T-cell (primary cell): ENCODE measurements around the gene C11orf86. TPM values are rescaled to one million over a fixed set of nuclear protein-coding genes. Genes with fewer than 3 reads are reported as not detected.
"Not testable (repeated sequence)": the region's sequence is repeated elsewhere in the genome, so short reads cannot be mapped to it uniquely, and the experiment has no call there.

Experiments used
- ATAC-seq, 4 experiments: fragments of 200-7000 bp in 3 of 4; fragments of 150-1000 bp in 1 of 4; cut with Tn5 transposase; replicated peaks in 1 of 4; 1 replicate in 3 of 4; 2 replicates in 1 of 4; pipeline ENCODE4 v1.10.0; 2021; ENCODE audit warnings: moderate library complexity in 3 of 4, mild to moderate bottlenecking in 2 of 4, moderate number of reproducible peaks in 1 of 4
- CTCF ChIA-PET, 2 donors: fragments of 300-600 bp; sonication (Branson Sonifier 250); formaldehyde crosslinking; loops; one replicate each; lab custom pipeline; 2022; ENCODE audit warnings: antibody characterized with exemption in 2 of 2; lab: Charles Lee
- POLR2A ChIA-PET, 2 donors: fragments of 300-600 bp; sonication (Branson Sonifier 250); formaldehyde crosslinking; loops; one replicate each; lab custom pipeline; 2022; ENCODE audit warnings: antibody characterized with exemption in 2 of 2; lab: Charles Lee
- DNase-seq, 35 experiments: peaks; one replicate each; pipeline versions ENCODE4 v3.0.0 to v3.0.0-alpha.2; 2013 to 2023
- H3K27ac ChIP-seq: one replicate; pipeline ENCODE4 v1.5.1; 2013; ENCODE audit warnings: low read length
- H3K27me3 ChIP-seq, 2 experiments: replicated peaks in 1 of 2; 1 replicate in 1 of 2; 2 replicates in 1 of 2; pipeline versions ENCODE4 v1.6.1 to v1.7.0; 2013; ENCODE audit warnings: low read length in 1 of 2, mixed read lengths in 1 of 2; ENCODE audit not compliant: control insufficient read depth in 2 of 2, insufficient read depth in 2 of 2; ENCODE audit errors: extremely low read depth in 1 of 2
- H3K36me3 ChIP-seq, 2 donors: 1 replicate in 1 of 2; 2 replicates in 1 of 2; pipeline versions ENCODE4 v1.6.1 to v1.7.0; 2013; ENCODE audit warnings: low read length in 1 of 2; ENCODE audit not compliant: control insufficient read depth in 2 of 2, insufficient read depth in 1 of 2; ENCODE audit errors: extremely low read depth in 1 of 2
- H3K4me1 ChIP-seq, 2 experiments: 1 replicate in 1 of 2; 2 replicates in 1 of 2; pipeline versions ENCODE4 v1.6.1 to v1.7.0; 2013; ENCODE audit warnings: low read length in 2 of 2, mixed read lengths in 1 of 2; ENCODE audit not compliant: insufficient read depth in 2 of 2, control insufficient read depth in 1 of 2; ENCODE audit errors: extremely low read depth in 1 of 2
- H3K4me3 ChIP-seq, 2 donors: 1 replicate in 1 of 2; 2 replicates in 1 of 2; pipeline versions ENCODE4 v1.5.1 to v1.7.0; 2013; ENCODE audit warnings: mild to moderate bottlenecking in 2 of 2, low read length in 1 of 2, moderate library complexity in 1 of 2; ENCODE audit not compliant: control insufficient read depth in 1 of 2; ENCODE audit errors: extremely low read depth in 1 of 2
- H3K9me3 ChIP-seq: 2 replicates; pipeline ENCODE4 v1.7.0; 2013
- H3K27ac Mint-ChIP-seq, 2 donors: one replicate each; pipeline ENCODE4 v1.8.0; 2020 to 2021; ENCODE audit warnings: mild to moderate bottlenecking in 2 of 2, mixed read lengths in 2 of 2
- H3K27me3 Mint-ChIP-seq, 2 donors: one replicate each; pipeline ENCODE4 v1.8.0; 2021 to 2022; ENCODE audit warnings: mixed read lengths in 2 of 2
- H3K36me3 Mint-ChIP-seq: one replicate; pipeline ENCODE4 v1.8.0; 2021; ENCODE audit warnings: mixed read lengths
- H3K4me1 Mint-ChIP-seq, 3 donors: one replicate each; pipeline ENCODE4 v1.8.0; 2020 to 2022; ENCODE audit warnings: mixed read lengths in 3 of 3, mild to moderate bottlenecking in 1 of 3
- H3K4me3 Mint-ChIP-seq, 3 donors: one replicate each; pipeline ENCODE4 v1.8.0; 2020 to 2022; ENCODE audit warnings: mild to moderate bottlenecking in 3 of 3, mixed read lengths in 3 of 3, moderate library complexity in 3 of 3
- H3K9me3 Mint-ChIP-seq, 3 donors: one replicate each; pipeline ENCODE4 v1.8.0; 2020 to 2022; ENCODE audit warnings: mixed read lengths in 3 of 3
- WGBS: methylation state at CpG from one replicate; pipeline ENCODE4 v1.1.5; 2013; ENCODE audit warnings: missing lambda C conversion rate; ENCODE audit not compliant: insufficient coverage; 5-methylcytosine and 5-hydroxymethylcytosine counted together
- total RNA-seq, 35 experiments: library from RNA in 6 of 35; stranded (reverse) in 6 of 35; fragments of 120-200 nt in 1 of 35; gene quantifications; one replicate each; pipeline versions ENCODE4 v1.2.1 to v1.2.4 and lab custom pipeline; 2013 to 2026

Gene C11orf86
- total RNA-seq, 5 donors from 2014 or later (not counting 1 experiment from before 2014, with no cell fraction given): not detected

- H3K27me3 Mint-ChIP-seq: peaks cover 0 to 3% of the 10 kb centered on the region in 2 donors
- H3K27me3 ChIP-seq: peaks cover 0 to 2% of the 10 kb centered on the region in 2 experiments
- no peaks in the 10 kb centered on the region for H3K9me3 ChIP-seq
- ATAC-seq: no peak
- H3K36me3 Mint-ChIP-seq: no peaks in the 10 kb centered on the region
- WGBS: 100% methylated on average over 1 of the region's 7 CpGs
- no peak overlapping the region for H3K4me3 ChIP-seq
- ChIA-PET CTCF (no interaction called here), POLR2A (no interaction called here)
- H3K4me1 Mint-ChIP-seq: peaks cover 17 to 31% (median 23%) of the 10 kb centered on the region in 3 donors
- DNase-seq: peak in 6 of 35 experiments; percentile 1 to 22 (median 8)
- H3K27ac Mint-ChIP-seq: peak overlapping the region; percentile 59 to 72
- H3K36me3 ChIP-seq: no peaks in the 10 kb centered on the region
- H3K4me3 Mint-ChIP-seq: peak overlapping the region; percentile 78 to 83 (median 81)
- H3K9me3 Mint-ChIP-seq: no peaks in the 10 kb centered on the region
- no peak overlapping the region for H3K27ac ChIP-seq
- peaks cover 2 to 22% of the 10 kb centered on the region in 2 experiments for H3K4me1 ChIP-seq
Measured at GRCh38 chr11:66956689-66957290, 18.3 kb upstream of the C11orf86 start.

GRCh38 chr11:66957971-66958231, 17.2 kb upstream of the C11orf86 start:
- ChIA-PET CTCF (no interaction called here), POLR2A (no interaction called here)
- ATAC-seq (peak; percentile 43 to 61 (median 60)), DNase-seq (peak in 1 of 35 experiments; percentile 13)
- no peaks in the 10 kb centered on the region for H3K36me3 Mint-ChIP-seq
- WGBS: under 1% methylated on average over 40 of the region's 40 CpGs
- Histone ChIP-seq H3K4me1 (peaks cover 2 to 22% of the 10 kb centered on the region in 2 experiments), H3K36me3 (no peaks in the 10 kb centered on the region), H3K27me3 (peaks cover 0 to 2% of the 10 kb centered on the region in 2 experiments), H3K4me3 (peak overlapping the region; percentile 51 to 67), H3K27ac (no peak overlapping the region), H3K9me3 (no peaks in the 10 kb centered on the region)
- peaks cover 17 to 31% (median 23%) of the 10 kb centered on the region in 3 donors for H3K4me1 Mint-ChIP-seq
- peak overlapping the region; percentile 79 to 83 (median 81) for H3K4me3 Mint-ChIP-seq
- no peaks in the 10 kb centered on the region for H3K9me3 Mint-ChIP-seq
- H3K27me3 Mint-ChIP-seq: peaks cover 0 to 3% of the 10 kb centered on the region in 2 donors
- peak overlapping the region in 1 of 2 donors; percentile 87 for H3K27ac Mint-ChIP-seq

DNA sequence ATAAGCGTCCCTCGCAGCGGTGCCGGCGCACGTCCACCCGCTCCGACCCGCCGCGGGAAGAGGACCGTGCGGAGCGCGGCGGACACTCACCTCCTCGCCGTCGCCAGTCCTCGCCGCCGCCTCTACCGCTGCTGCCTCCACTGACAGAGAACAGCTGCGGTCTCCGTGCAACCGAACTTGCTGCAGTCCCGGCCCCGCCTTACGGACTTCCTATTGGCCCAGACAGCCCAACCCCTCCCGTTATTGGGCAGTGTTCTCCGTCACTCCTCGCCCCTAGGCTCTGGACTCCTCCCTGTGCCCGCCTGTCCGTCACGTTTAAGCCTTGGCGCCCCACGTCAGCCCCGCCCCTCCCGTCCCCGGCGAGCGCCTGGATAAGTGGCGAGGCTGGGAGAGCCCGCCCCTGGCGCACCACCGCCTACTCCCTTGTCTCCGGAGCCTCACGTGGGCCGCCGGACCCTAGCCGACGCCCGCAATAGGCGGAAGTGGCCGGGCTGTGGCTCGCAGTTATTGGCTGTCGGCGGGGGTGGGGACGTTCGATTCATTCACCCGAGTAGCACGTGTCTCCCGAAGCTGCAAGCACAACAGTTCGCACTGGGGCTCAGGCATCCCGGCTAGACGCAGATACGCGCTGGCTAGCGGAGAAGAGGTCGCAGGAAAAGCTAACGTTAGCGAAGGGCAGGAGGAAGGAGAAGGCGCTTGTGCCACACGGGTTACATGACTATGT, 16.7 kb upstream of the C11orf86 start, which contains the start of gene PC:
Gene PC (minus strand): TSS at position 152 of the 724 bp plus-strand sequence. CDS start 86,224 bp downstream, outside the sequence.
- Mint-ChIP-seq H3K27me3 (peaks cover 0 to 5% of the 10 kb centered on the region in 2 donors), H3K36me3 (no peaks in the 10 kb centered on the region), H3K9me3 (no peaks in the 10 kb centered on the region), H3K4me1 (peaks cover 17 to 31% (median 23%) of the 10 kb centered on the region in 3 donors), H3K4me3 (peak within 1 kb of the TSS; percentile 79 to 83 (median 81)), H3K27ac (peak within 1 kb of the TSS; percentile 67 to 87)
- Histone ChIP-seq H3K36me3 (no peaks in the 10 kb centered on the region), H3K4me3 (peak within 1 kb of the TSS; percentile 51 to 67), H3K9me3 (no peaks in the 10 kb centered on the region), H3K4me1 (peaks cover 2 to 22% of the 10 kb centered on the region in 2 experiments), H3K27ac (peak within 1 kb of the TSS; percentile 3), H3K27me3 (peaks cover 0 to 2% of the 10 kb centered on the region in 2 experiments)
- DNase-seq (peak; percentile 92 to 98 (median 95)), ATAC-seq (peak; percentile 95 to 97 (median 96))
- CTCF ChIA-PET: interaction anchor here in 1 of 2 donors (0.6 to 1.0 kb wide), 3 partner anchors 11 to 304 kb away, joined by 3 read pairs; no protein-coding TSS in a partner anchor
- under 1% methylated on average over 74 of the region's 74 CpGs for WGBS
- POLR2A ChIA-PET: no interaction called here

GRCh38 chr11:66958956-66959274, 16.2 kb upstream of the C11orf86 start:
- H3K9me3 Mint-ChIP-seq: no peaks in the 10 kb centered on the region
- H3K4me1 ChIP-seq: peaks cover 2 to 22% of the 10 kb centered on the region in 2 experiments
- peak overlapping the region; percentile 67 to 79 for H3K27ac Mint-ChIP-seq
- no peaks in the 10 kb centered on the region for H3K9me3 ChIP-seq
- DNase-seq: no peak
- peaks cover 0 to 5% of the 10 kb centered on the region in 2 donors for H3K27me3 Mint-ChIP-seq
- peak overlapping the region; percentile 79 to 81 (median 80) for H3K4me3 Mint-ChIP-seq
- peaks cover 17 to 31% (median 23%) of the 10 kb centered on the region in 3 donors for H3K4me1 Mint-ChIP-seq
- peak overlapping the region; percentile 3 for H3K27ac ChIP-seq
- 18% methylated on average over 10 of the region's 10 CpGs for WGBS
- ChIA-PET CTCF (interaction anchor here in 1 of 2 donors (0.7 to 1.0 kb wide), 4 partner anchors 11 to 235 kb away, joined by 3 to 4 read pairs (median 4); no protein-coding TSS in a partner anchor), POLR2A (no interaction called here)
- ATAC-seq: no peak
- no peaks in the 10 kb centered on the region for H3K36me3 ChIP-seq
- H3K4me3 ChIP-seq: peak overlapping the region; percentile 51 to 60
- H3K36me3 Mint-ChIP-seq: no peaks in the 10 kb centered on the region
- H3K27me3 ChIP-seq: peaks cover 0 to 2% of the 10 kb centered on the region in 2 experiments

DNA sequence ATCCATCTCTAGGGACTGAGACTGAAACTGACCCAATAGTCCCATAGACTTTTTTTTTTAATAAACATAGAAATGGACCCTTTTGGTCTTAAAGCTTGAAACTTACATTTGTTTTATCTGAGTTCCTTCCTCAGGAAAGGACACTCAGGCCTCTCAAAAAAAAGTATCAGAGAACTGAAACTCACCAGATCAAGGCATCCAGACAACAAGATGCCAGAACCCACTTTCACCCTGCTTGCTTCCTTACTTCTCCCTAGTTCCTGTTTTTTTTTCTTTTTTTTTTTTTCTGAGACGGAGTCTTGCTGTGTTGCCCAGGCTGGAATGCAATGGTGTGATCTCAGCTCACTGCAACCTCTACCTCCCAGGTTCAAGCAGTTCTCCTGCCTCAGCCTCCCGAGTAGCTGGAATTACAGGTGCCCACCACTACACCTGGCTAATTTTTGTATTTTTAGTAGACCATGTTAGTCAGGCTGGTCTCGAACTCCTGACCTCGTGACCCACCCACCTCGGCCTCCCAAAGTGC, 13.4 kb upstream of the C11orf86 start:
- POLR2A ChIA-PET, H3K27ac Mint-ChIP-seq, H3K9me3 Mint-ChIP-seq, ATAC-seq, DNase-seq, CTCF ChIA-PET, H3K27me3 ChIP-seq, H3K36me3 ChIP-seq, H3K4me3 ChIP-seq, H3K4me3 Mint-ChIP-seq, H3K27ac ChIP-seq, H3K9me3 ChIP-seq, H3K36me3 Mint-ChIP-seq: not testable (repeated sequence)
- H3K4me1 Mint-ChIP-seq: peaks cover 15 to 26% (median 21%) of the 10 kb centered on the region in 3 donors
- peaks cover 6 to 11% of the 10 kb centered on the region in 2 donors for H3K27me3 Mint-ChIP-seq
- H3K4me1 ChIP-seq: peaks cover 2 to 22% of the 10 kb centered on the region in 2 experiments
- no CpG with 5 or more reads among the region's 5 CpGs for WGBS

GRCh38 chr11:66962247-66962646, 12.9 kb upstream of the C11orf86 start:
- no peak for DNase-seq
- peaks cover 12 to 21% (median 16%) of the 10 kb centered on the region in 3 donors for H3K4me1 Mint-ChIP-seq
- no peak overlapping the region for H3K4me3 Mint-ChIP-seq
- no peaks in the 10 kb centered on the region for H3K9me3 Mint-ChIP-seq
- whole genome bisulfite sequencing: no CpG with 5 or more reads among the region's 2 CpGs
- no peaks in the 10 kb centered on the region for H3K9me3 ChIP-seq
- H3K4me3 ChIP-seq: no peak overlapping the region
- CTCF ChIA-PET: no interaction called here
- no peak overlapping the region for H3K27ac Mint-ChIP-seq
- H3K27me3 Mint-ChIP-seq: peaks cover 6 to 11% of the 10 kb centered on the region in 2 donors
- no peaks in the 10 kb centered on the region for H3K36me3 Mint-ChIP-seq
- no peak overlapping the region for H3K27ac ChIP-seq
- H3K4me1 ChIP-seq: peaks cover 2 to 17% of the 10 kb centered on the region in 2 experiments
- H3K36me3 ChIP-seq: no peaks in the 10 kb centered on the region
- peaks cover 0 to 10% of the 10 kb centered on the region in 2 experiments for H3K27me3 ChIP-seq
- POLR2A ChIA-PET: no interaction called here
- no peak for ATAC-seq
